GM21390 (cell line): Measurements from ENCODE around the gene DIAPH1.
A peak's percentile ranks its signal among the peaks of the same experiment; 100 is the strongest.

Experiments used
- ATAC-seq: cut with Tn5 transposase; IDR thresholded peaks from one replicate; pipeline ENCODE4 v1.9.1; 2021; ENCODE audit not compliant: unreplicated experiment

DIAPH1 gene

DNA sequence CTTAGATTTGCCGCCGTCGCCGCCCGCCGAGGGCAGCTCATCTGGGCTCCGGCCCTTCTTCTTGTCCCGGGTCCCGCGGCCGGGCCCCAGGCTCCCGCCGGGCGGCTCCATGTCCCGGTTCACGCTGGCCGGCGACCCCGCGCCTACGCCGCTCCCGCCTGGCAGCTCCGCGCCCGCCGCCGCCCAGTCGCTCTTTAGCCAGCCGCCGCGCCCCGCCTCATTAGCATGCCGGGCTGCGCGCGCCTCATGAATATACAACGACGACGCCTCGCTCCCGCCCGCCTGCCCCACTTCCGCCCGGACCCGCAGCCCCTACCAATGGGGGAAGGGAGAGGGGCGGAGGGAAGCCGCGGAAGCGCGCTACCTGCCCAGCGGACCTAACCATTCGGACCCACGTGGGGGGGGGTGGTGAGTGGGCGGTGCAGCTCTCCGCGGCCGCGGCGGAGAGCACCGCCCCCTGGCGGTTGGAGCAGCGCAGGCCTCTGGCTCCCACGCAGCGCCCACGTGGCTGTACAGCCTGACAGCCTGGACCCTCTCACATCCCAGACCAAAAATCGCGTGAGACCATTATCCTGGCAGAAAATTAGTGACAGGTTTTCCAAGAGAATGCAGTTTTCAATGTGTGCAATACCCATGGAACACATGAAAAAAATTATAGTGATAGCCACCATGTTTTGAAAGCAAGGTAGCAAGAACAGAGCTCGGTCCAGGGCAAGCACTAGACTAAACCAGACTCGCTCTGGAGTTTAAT, at the start of gene DIAPH1:
Gene DIAPH1 (minus strand): TSS at position 197 of the 751 bp plus-strand sequence. CDS start 86 bp downstream, at position 111.
- peak; percentile 83 for ATAC-seq

DNA sequence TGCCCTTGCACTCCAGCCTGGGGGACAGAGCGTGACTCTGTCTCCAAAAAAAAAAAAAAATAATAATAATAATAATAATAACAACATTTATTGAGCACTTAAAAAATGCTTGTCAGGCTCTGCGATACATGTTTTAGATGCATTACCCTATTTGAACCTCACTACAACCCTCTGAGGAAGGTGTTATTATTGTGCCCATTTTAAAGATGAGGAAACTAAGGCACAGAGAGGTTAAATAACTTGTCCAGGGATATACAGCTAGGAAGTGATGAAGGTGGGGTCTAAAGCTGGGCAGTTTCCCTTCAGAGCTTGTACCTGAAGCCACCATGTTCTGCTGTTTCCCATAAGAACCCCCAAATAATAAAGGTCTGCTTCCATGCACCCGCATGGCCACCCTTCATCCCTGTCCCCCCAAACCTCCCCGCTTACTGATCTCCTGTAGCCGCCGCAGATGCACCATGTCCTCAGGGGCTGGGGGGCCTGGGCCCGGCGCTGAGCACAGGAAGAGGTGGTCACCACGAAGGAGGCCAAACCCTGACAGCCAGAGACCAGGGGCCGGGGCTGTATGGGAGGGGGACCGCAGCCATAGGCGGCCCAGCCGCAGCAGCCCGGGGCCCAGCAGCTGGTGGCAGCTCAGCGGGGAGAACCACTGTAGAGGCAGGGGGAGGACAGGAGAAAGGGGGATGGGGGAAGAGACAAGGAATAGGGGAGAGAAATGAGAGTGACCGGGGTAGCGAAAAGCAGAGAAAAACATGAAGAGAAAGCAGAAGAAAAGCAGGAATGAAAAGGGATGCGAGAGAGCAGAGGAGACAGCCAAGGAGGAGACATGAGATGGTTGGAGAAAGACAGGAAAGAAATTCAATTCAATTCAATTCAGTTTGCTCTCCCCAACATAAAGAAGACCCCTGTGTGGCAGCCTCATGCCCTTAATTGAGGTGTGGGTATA, 47.5 kb upstream of the DIAPH1 start:
- no peak for ATAC-seq

DNA sequence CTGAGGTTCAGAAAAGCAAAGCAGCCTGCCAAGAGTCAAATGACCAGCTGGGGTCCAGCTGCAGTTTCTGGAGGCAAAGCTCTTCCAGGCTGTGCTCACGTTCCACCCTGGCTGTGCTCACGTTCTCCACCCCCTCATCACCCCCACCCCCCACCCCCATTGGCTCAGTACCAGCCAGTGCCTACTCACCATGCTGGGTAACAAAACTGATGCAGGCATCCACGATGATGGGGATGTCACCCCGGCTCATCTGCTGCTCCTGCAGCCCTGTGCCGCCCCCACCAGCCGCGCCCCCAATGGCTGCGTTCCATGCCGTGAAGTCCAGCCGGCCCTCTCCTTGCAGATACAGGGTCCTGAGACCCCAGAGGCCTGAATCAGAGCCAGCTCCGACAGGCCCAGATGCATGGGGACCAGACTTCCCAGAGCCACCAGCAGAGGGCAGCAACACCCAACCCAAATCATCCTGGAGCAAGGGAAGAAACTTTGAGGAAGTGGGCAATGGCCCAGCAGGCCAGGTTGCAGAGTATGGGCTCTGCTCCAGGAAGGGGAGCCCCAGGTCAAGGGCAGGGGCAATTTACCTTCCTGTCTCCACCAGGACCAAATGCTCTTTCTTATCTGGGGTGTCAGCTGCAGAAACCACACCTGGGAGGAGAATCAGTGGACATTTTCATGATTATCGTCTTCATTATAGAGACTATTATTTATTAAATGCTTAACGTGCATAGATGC, 46.1 kb upstream of the DIAPH1 start:
- peak; percentile 93 for ATAC-seq

DNA sequence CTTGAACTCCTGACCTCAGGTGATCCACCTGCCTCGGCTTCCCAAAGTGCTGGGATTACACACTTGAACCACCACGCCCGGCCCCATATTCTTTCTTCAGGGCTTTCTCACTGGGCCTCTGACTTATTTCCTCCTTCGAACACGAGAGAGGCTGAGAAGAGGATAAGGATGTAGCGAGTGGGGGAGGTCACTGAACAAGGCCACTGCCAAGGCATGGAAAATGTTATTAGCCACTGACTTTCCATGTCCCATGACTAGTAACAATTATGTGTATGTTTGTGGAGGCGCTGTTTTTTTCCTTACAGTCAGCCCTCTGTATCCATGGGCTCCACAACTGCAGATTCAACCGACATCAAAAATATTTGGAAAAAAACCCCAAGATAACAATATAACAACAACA, 44.7 kb upstream of the DIAPH1 start:
- no peak for ATAC-seq

DNA sequence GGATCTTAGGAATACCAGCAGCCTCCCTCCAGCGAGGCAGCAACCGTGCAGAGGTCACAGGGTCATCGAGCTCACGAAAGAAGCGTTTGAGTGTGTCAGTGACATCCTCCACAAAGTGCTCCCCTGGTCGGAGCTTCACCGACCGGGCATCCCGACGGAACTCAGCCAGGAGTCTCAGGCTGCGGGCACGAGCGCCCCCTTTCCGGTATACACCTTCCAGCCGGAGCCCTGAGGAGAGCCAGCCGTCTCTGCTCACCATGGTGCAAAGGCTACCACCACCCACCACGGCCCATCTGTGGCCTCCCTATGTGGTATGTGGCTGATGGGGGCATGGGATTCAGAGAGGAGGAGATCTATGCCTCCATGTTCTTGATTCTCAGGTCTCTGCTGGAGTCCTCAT, 43.2 kb upstream of the DIAPH1 start:
- no peak for ATAC-seq

DNA sequence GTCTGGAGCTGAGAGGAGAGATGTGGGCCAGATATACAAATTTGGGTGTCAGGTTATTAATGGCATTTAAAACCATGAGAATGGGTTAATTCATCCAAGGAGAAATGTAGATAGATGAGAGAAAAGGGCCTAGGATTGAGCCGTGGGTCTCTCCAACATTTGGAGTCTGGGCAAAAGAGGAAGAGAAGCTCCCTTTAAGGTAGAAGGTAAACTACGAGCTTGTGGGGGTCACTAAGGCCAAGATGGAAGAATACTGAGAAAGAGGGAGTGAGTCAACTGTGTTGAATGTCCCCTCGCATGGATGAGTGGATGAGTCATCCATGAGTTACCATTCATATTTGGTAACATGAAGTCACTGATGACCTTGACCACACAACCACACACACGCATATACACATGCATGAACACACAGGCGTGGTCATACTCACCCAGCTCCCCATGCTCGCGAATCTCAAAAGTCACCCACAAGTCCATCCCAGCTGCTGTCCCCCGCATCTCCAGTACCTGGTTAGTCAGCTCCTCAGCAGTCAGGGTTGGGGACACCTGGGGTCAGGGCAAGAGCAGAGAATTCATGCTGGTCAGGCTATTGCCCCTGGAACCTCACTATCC, 39.2 kb upstream of the DIAPH1 start:
- ATAC-seq: no peak

- no peak for ATAC-seq
Observed at GRCh38 chr5:141657404-141657803, 38.6 kb upstream of the DIAPH1 start.

DNA sequence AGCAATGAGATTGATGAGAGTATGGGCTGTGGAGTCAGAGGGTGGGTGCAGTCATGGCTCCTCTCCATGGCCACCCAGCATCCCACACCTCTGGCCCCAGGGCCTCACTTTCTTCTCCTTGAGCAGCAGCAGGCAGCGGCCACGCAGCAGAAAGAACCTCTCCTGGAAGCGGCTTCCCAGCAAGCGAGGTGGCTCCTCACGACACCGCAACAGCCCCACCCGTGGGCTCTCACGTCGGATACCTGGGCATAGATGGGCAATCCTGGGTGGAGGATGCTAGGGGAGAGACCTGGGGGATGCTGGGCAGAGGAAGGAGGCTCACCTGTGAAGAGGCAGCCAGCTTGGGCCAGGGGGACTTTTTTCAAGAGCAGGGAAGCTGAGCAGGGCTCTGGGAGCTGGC, 37.6 kb upstream of the DIAPH1 start:
- no peak for ATAC-seq

GRCh38 chr5:141655020-141655419, 36.2 kb upstream of the DIAPH1 start:
- ATAC-seq: no peak

- ATAC-seq: no peak
Observed at GRCh38 chr5:141654298-141654697, 35.5 kb upstream of the DIAPH1 start.

DNA sequence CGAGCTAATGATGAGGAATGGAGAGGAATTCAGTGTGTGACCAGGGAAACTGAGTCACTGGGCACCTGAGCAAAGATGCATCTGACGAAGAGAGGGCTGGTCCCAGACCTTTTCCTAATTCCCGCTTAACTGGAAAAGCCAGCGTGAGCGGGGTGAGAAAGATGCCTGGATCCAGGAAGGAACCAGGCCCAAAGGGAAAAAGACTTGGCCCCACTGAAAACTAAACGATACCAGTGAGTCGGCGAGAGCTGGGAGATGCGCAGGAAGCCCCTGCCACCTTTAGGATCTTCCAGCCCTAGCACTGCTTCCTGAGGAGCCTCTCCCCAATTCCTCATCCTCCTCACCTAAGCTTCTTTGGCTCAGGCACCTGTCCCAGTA, 32.9 kb upstream of the DIAPH1 start:
- no peak for ATAC-seq

- ATAC-seq: peak; percentile 99
Observed at GRCh38 chr5:141650851-141651727, 32.3 kb upstream of the DIAPH1 start, which contains the start of gene FCHSD1. Gene FCHSD1 (minus strand): TSS chr5:141651418. CDS start chr5:141651368, 50 bp downstream.

GRCh38 chr5:141649972-141650371, 31.2 kb upstream of the DIAPH1 start:
- ATAC-seq: no peak

DNA sequence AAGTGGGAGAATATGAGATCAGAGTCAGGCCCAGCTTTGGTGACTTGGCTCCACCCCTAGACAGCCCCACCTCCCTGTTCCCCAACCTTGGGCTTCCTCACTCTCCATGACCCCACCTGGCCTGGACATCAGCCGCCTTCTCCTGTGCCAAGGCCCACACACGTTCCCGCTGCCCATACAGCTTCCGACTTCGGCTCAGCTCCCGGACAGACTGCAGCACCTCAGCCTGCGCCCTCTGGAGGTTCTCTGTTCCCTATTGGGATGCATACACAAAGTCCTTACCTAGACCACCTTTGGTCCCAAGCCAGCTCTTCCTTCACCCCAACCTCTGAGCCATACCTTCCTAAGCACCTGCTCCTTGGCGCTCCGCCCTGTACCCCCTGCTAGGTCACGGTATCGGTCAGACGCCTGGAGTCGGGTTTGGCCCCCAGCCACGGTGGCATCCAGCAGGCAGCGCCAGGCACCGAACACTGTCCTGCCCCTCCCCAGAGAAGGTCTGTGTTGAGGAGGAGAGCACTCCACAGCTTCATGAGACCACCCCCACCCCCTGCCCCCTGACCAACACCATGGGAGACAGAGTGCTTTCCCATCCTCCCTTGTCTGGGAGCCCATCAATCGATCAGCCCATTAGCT, 30.4 kb upstream of the DIAPH1 start:
- no peak for ATAC-seq

GRCh38 chr5:141647851-141648250, 29.1 kb upstream of the DIAPH1 start:
- no peak for ATAC-seq

DNA sequence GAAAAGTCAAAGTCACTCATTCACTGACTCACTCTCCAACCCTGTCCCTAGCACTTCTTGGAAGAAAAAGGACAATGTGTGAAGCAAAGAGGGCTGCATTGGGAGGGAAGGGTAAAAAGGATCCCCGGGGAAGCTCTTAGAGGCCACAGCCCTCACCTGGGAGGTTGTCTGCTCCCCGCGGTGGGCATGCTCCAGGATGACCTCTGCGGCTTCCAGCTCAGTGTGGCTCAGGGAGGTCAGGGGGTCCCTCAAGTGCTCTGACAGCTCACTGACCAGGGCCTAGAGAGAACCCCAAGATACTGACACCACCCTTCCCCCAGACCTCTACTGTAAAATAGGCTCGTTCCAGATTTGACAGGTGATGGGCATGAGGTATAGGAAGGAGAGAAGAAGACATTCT, 28.4 kb upstream of the DIAPH1 start:
- no peak for ATAC-seq

- ATAC-seq: no peak
Observed at GRCh38 chr5:141646026-141646425, 27.2 kb upstream of the DIAPH1 start.

DNA sequence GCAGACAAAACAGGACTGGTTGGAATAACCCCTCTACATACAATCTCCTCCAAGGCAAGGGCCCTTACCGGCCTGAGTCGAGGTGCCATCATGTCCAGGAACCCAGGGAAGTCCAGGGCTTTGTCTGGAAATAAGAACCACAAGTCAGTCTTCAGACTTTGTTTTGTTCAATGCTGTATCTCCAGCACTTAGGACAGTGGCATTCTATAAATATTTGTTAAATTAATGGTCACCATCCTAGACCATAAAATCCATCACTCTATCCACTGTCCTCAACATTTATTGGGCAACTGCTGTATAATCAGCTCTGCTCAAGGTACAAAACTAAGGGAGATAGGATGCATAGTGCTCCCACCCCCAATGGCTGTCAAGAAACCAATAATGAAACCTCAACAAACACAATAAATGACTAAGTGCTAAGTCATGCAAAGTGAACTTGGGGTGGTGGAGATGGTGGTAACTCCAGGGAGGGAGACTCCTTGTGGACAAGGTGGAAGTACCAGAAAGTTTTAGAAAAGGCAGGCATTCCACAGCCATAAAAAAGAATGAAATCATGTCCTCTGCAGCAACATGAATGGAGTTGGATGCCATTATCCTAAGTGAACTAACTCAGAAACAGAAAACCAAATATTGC, 23.0 kb upstream of the DIAPH1 start:
- peak; percentile 61 for ATAC-seq

DNA sequence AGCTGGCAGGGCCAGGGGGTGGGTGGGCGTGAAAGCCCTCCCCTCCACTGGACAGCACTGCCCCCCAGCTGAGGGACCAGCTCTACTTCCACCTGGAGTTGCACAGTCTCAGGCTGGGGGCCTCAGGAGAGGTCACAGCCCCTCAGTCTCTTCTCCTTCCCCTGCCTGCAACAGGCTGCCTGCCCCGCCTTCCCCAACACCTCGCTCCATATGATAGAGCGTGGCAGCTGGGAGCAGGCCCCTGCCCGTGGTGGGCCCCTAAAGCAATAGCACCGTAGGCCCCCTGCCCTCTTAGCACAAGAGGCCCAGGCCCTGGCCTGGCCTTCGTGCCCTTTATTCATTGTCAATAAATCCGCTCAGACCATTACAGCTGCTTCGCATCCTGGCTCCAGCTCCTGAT, 21.9 kb upstream of the DIAPH1 start:
- ATAC-seq: no peak
